ENCODE measurements around the gene PTGFRN.
A peak's percentile ranks its signal among the peaks of the same experiment; 100 is the strongest.

DNA sequence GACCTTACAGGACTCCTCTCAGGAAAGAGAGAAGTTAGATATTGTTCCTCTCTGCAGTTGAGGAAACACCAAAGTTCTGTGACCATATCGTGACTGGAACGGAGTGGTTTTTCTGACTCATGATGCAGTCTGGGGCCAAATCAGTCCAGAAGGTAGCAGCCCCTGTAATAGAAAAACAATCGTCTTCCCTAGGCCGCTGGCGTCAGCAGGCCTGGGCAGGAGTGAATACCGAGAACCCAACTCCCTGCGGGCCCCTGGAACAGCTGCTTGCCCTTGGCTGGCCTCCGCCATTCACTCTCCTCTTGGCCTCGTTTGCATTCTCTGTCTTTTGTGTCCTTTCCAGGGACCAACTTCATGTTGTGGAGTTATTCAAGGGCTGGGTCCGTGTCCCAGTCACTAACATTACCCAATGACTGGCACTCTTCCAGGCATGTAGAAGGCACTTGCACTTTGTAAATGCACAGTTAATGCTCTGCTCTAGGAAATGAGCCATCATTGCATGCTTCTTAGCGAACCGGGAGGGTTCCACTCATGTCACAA is 81.0 kb downstream of the PTGFRN start:
- TF ChIP-seq, protein P1, sequence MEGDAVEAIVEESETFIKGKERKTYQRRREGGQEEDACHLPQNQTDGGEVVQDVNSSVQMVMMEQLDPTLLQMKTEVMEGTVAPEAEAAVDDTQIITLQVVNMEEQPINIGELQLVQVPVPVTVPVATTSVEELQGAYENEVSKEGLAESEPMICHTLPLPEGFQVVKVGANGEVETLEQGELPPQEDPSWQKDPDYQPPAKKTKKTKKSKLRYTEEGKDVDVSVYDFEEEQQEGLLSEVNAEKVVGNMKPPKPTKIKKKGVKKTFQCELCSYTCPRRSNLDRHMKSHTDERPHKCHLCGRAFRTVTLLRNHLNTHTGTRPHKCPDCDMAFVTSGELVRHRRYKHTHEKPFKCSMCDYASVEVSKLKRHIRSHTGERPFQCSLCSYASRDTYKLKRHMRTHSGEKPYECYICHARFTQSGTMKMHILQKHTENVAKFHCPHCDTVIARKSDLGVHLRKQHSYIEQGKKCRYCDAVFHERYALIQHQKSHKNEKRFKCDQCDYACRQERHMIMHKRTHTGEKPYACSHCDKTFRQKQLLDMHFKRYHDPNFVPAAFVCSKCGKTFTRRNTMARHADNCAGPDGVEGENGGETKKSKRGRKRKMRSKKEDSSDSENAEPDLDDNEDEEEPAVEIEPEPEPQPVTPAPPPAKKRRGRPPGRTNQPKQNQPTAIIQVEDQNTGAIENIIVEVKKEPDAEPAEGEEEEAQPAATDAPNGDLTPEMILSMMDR (IDR thresholded peaks at IDR 0.05), result no peak
- peak in 2 of 3 donors; percentile 50 to 80 for TF ChIP-seq POLR2AphosphoS5 (IDR thresholded peaks at IDR 0.05)
